ENCODE results near the gene CDCA3.

GRCh38 chr12:6821591-6822425, 29.3 kb downstream of the CDCA3 start, which contains the start of gene GPR162:
- TF ChIP-seq, protein P1, sequence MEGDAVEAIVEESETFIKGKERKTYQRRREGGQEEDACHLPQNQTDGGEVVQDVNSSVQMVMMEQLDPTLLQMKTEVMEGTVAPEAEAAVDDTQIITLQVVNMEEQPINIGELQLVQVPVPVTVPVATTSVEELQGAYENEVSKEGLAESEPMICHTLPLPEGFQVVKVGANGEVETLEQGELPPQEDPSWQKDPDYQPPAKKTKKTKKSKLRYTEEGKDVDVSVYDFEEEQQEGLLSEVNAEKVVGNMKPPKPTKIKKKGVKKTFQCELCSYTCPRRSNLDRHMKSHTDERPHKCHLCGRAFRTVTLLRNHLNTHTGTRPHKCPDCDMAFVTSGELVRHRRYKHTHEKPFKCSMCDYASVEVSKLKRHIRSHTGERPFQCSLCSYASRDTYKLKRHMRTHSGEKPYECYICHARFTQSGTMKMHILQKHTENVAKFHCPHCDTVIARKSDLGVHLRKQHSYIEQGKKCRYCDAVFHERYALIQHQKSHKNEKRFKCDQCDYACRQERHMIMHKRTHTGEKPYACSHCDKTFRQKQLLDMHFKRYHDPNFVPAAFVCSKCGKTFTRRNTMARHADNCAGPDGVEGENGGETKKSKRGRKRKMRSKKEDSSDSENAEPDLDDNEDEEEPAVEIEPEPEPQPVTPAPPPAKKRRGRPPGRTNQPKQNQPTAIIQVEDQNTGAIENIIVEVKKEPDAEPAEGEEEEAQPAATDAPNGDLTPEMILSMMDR (IDR thresholded peaks at IDR 0.05): no peak
- TF ChIP-seq POLR2A (IDR thresholded peaks at IDR 0.05): no peak
- TF ChIP-seq EP300 (IDR thresholded peaks at IDR 0.05): no peak
- TF ChIP-seq POLR2AphosphoS5 (IDR thresholded peaks at IDR 0.05): no peak

Measured in suprapubic skin (tissue), 4 donors.